DND-41 (cell line): Measurements from ENCODE around the gene PLXNC1.

ENCODE experiments used
- ATAC-seq: fragments of 200-7000 bp; cut with Tn5 transposase; 3 replicates; pipeline ENCODE4 v1.9.1; 2021; ENCODE audit warnings: low read depth; ENCODE audit not compliant: insufficient read depth
- DNase-seq: peaks from one replicate; pipeline ENCODE4 v3.0.0-alpha.2; 2020
- H2AFZ ChIP-seq: 2 replicates; pipeline ENCODE4 v1.6.0; 2012; ENCODE audit warnings: low read depth, low read length
- H3K27ac ChIP-seq: 2 replicates; pipeline ENCODE4 v1.5.1; 2012; ENCODE audit warnings: low read length, inconsistent platforms
- H3K27me3 ChIP-seq: fragments of 200-600 bp; sonication (generic); 2 replicates; pipeline ENCODE4 v1.6.0; 2012; ENCODE audit warnings: low read length, mild to moderate bottlenecking, inconsistent platforms; ENCODE audit not compliant: insufficient read depth, poor library complexity
- H3K36me3 ChIP-seq: 2 replicates; pipeline ENCODE4 v1.5.1; 2012; ENCODE audit warnings: low read length, inconsistent platforms; ENCODE audit not compliant: insufficient read depth
- H3K4me1 ChIP-seq: 2 replicates; pipeline ENCODE4 v1.5.1; 2012; ENCODE audit warnings: mild to moderate bottlenecking, low read length; ENCODE audit not compliant: insufficient read depth
- H3K4me2 ChIP-seq: 2 replicates; pipeline ENCODE4 v1.6.0; 2012; ENCODE audit warnings: mild to moderate bottlenecking, moderate library complexity, low read length, inconsistent platforms; ENCODE audit not compliant: insufficient read depth
- H3K4me3 ChIP-seq, 2 experiments: fragments of 200-600 bp in 1 of 2; shearing (Covaris generic) in 1 of 2; 2 replicates each; pipeline ENCODE4 v1.5.1; 2012 to 2016; ENCODE audit warnings: inconsistent platforms in 2 of 2, low read length in 2 of 2, mild to moderate bottlenecking in 2 of 2, low read depth in 1 of 2, moderate library complexity in 1 of 2
- H3K79me2 ChIP-seq: 2 replicates; pipeline ENCODE4 v1.6.0; 2012; ENCODE audit warnings: low read length, inconsistent platforms; ENCODE audit not compliant: insufficient read depth
- H3K9ac ChIP-seq: 2 replicates; pipeline ENCODE4 v1.6.0; 2012; ENCODE audit warnings: low read depth, mild to moderate bottlenecking, inconsistent platforms, low read length, moderate library complexity
- H3K9me3 ChIP-seq: 2 replicates; pipeline ENCODE4 v1.5.1; 2012; ENCODE audit warnings: low read length, moderate library complexity, mild to moderate bottlenecking, inconsistent platforms; ENCODE audit not compliant: insufficient read depth, severe bottlenecking
- H4K20me1 ChIP-seq: 2 replicates; pipeline ENCODE4 v1.6.0; 2012; ENCODE audit warnings: low read length; ENCODE audit not compliant: insufficient read depth
- CTCF ChIP-seq: IDR thresholded peaks from 2 replicates; pipeline ENCODE4 v1.5.1; 2012; ENCODE audit warnings: borderline replicate concordance, low read length, moderate library complexity, mild to moderate bottlenecking; ENCODE audit not compliant: poor library complexity, severe bottlenecking; ENCODE audit errors: extremely low read depth
- EZH2 ChIP-seq: IDR thresholded peaks from 3 replicates; pipeline ENCODE4 v1.6.1; 2012; ENCODE audit warnings: borderline replicate concordance, low read depth, mild to moderate bottlenecking, moderate library complexity, low read length, inconsistent platforms; ENCODE audit not compliant: severe bottlenecking

PLXNC1 gene

GRCh38 chr12:94228488-94228907 lies 80.1 kb downstream of the PLXNC1 start:
- no peak for DNase-seq
- H3K9ac ChIP-seq: no peak overlapping the region
- H3K9me3 ChIP-seq: no peaks in the 10 kb centered on the region
- no peaks in the 10 kb centered on the region for H3K79me2 ChIP-seq
- TF ChIP-seq EZH2 (no peak), CTCF (no peak)
- no peak for ATAC-seq
- H3K27me3 ChIP-seq: no peaks in the 10 kb centered on the region
- H2AFZ ChIP-seq: no peak overlapping the region
- H3K4me3 ChIP-seq: no peak overlapping the region
- H4K20me1 ChIP-seq: no peaks in the 10 kb centered on the region
- H3K36me3 ChIP-seq: no peaks in the 10 kb centered on the region
- peaks cover 10% of the 10 kb centered on the region for H3K4me1 ChIP-seq
- H3K4me2 ChIP-seq: no peak overlapping the region
- no peak overlapping the region for H3K27ac ChIP-seq

GRCh38 chr12:94229902-94230301 lies 81.5 kb downstream of the PLXNC1 start:
- TF ChIP-seq CTCF (no peak), EZH2 (no peak)
- H3K9me3 ChIP-seq: no peaks in the 10 kb centered on the region
- DNase-seq: no peak
- H3K36me3 ChIP-seq: no peaks in the 10 kb centered on the region
- no peak overlapping the region for H3K4me2 ChIP-seq
- H2AFZ ChIP-seq: no peak overlapping the region
- no peak overlapping the region for H3K27ac ChIP-seq
- no peak for ATAC-seq
- no peaks in the 10 kb centered on the region for H3K79me2 ChIP-seq
- H3K4me3 ChIP-seq: no peak overlapping the region
- no peak overlapping the region for H3K9ac ChIP-seq
- H4K20me1 ChIP-seq: no peaks in the 10 kb centered on the region
- H3K27me3 ChIP-seq: no peaks in the 10 kb centered on the region
- H3K4me1 ChIP-seq: peaks cover 10% of the 10 kb centered on the region

GRCh38 chr12:94230357-94230905 lies 82.1 kb downstream of the PLXNC1 start:
- Histone ChIP-seq H3K4me1 (peaks cover 10% of the 10 kb centered on the region), H3K79me2 (no peaks in the 10 kb centered on the region)
- peak; percentile 93 for ATAC-seq

More at GRCh38 chr12:94230357-94230905, 82.1 kb downstream of the PLXNC1 start:
- H3K4me3 ChIP-seq: no peak overlapping the region
- no peak overlapping the region; the same call in 1 of the 2 replicates for H3K27ac ChIP-seq
- no peak overlapping the region for H3K9ac ChIP-seq
- H2AFZ ChIP-seq: no peak overlapping the region
- TF ChIP-seq EZH2: no peak
- no peak for TF ChIP-seq CTCF
- H4K20me1 ChIP-seq: no peaks in the 10 kb centered on the region
- DNase-seq: peak; percentile 24
- H3K27me3 ChIP-seq: no peaks in the 10 kb centered on the region
- H3K36me3 ChIP-seq: no peaks in the 10 kb centered on the region
- no peaks in the 10 kb centered on the region for H3K9me3 ChIP-seq
- H3K4me2 ChIP-seq: no peak overlapping the region
